ENCODE data around the gene ZBTB46. TPM values are rescaled to one million over a fixed set of nuclear protein-coding genes. Genes with fewer than 3 reads are reported as not detected.
A peak's percentile ranks its signal among the peaks of the same experiment; 100 is the strongest.

Gene ZBTB46
- total RNA-seq, 1 experiment from 2014 or later = 18.9 TPM

DNA sequence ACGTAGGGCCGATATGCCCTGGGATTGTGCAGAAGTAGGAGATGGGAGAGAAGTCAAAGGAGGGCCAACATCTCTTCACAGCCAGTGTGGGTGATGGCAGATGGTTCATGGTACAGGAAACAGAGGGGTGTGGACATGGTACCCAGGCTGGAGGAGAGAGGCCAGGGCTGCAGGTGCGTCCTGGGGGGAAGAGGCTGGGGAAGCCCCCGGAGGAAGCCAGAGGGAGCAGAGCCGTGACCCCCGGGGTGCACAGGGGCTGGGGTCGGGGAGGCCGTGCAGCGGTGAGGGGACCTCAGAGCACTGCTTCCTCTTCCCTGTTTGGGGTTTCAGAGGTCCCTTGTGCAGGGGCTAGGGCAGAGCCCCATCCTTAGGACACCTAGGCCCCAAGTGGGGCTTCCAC is 11.2 kb upstream of the ZBTB46 start (continued):
- TF ChIP-seq, protein P1, sequence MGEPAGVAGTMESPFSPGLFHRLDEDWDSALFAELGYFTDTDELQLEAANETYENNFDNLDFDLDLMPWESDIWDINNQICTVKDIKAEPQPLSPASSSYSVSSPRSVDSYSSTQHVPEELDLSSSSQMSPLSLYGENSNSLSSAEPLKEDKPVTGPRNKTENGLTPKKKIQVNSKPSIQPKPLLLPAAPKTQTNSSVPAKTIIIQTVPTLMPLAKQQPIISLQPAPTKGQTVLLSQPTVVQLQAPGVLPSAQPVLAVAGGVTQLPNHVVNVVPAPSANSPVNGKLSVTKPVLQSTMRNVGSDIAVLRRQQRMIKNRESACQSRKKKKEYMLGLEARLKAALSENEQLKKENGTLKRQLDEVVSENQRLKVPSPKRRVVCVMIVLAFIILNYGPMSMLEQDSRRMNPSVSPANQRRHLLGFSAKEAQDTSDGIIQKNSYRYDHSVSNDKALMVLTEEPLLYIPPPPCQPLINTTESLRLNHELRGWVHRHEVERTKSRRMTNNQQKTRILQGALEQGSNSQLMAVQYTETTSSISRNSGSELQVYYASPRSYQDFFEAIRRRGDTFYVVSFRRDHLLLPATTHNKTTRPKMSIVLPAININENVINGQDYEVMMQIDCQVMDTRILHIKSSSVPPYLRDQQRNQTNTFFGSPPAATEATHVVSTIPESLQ (CRISPR knock-in tag; IDR thresholded peaks at IDR 0.05) = no peak

DNA sequence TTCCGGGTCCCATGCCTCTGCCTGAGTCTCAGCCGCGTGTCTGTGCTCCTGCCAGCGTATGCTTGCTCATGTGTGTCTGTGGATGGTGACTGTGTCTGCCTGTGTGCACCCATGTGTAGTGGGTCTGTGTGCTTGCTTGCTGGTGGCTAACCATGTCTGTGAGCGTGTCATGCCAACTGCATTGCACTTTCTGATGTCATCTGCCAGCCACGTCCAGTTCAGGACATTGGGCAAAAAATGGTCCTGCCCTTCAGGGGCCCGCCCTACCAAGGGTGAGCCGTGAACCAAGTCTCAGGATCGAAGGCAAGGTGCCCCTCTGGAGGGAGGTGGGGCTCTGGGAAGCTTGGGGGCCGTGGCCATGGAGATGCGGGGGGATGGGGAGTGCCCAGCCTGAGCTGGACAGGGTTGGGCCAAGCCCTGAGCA is 9.4 kb upstream of the ZBTB46 start:
- CTCF ChIA-PET = interaction anchor here (0.7 kb wide), 1 partner anchor 31 kb away, joined by 4 read pairs; no protein-coding TSS in a partner anchor
- H3K9me3 Mint-ChIP-seq = no peaks in the 10 kb centered on the region
- no peak for DNase-seq (ENCODE audit: low spot score)
- no peak overlapping the region for H3K4me3 Mint-ChIP-seq
- POLR2A ChIA-PET = interaction anchor here (1.0 kb wide), 1 partner anchor 114 kb away, joined by 3 read pairs; no protein-coding TSS in a partner anchor
- H3K27ac Mint-ChIP-seq = peak overlapping the region; percentile 50; the same call in 1 of the 2 replicates
- no peak for ATAC-seq
- no peaks in the 10 kb centered on the region; the same call in 1 of the 2 replicates for H3K27me3 Mint-ChIP-seq (ENCODE audit: low read depth)
- TF ChIP-seq, protein P2, sequence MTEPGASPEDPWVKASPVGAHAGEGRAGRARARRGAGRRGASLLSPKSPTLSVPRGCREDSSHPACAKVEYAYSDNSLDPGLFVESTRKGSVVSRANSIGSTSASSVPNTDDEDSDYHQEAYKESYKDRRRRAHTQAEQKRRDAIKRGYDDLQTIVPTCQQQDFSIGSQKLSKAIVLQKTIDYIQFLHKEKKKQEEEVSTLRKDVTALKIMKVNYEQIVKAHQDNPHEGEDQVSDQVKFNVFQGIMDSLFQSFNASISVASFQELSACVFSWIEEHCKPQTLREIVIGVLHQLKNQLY (CRISPR knock-in tag; IDR thresholded peaks at IDR 0.05) = no peak
- TF ChIP-seq, protein P3, sequence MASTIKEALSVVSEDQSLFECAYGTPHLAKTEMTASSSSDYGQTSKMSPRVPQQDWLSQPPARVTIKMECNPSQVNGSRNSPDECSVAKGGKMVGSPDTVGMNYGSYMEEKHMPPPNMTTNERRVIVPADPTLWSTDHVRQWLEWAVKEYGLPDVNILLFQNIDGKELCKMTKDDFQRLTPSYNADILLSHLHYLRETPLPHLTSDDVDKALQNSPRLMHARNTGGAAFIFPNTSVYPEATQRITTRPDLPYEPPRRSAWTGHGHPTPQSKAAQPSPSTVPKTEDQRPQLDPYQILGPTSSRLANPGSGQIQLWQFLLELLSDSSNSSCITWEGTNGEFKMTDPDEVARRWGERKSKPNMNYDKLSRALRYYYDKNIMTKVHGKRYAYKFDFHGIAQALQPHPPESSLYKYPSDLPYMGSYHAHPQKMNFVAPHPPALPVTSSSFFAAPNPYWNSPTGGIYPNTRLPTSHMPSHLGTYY (CRISPR knock-in tag; IDR thresholded peaks at IDR 0.05) = no peak
- TF ChIP-seq, protein P4, sequence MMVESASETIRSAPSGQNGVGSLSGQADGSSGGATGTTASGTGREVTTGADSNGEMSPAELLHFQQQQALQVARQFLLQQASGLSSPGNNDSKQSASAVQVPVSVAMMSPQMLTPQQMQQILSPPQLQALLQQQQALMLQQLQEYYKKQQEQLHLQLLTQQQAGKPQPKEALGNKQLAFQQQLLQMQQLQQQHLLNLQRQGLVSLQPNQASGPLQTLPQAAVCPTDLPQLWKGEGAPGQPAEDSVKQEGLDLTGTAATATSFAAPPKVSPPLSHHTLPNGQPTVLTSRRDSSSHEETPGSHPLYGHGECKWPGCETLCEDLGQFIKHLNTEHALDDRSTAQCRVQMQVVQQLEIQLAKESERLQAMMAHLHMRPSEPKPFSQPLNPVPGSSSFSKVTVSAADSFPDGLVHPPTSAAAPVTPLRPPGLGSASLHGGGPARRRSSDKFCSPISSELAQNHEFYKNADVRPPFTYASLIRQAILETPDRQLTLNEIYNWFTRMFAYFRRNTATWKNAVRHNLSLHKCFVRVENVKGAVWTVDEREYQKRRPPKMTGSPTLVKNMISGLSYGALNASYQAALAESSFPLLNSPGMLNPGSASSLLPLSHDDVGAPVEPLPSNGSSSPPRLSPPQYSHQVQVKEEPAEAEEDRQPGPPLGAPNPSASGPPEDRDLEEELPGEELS (CRISPR knock-in tag; IDR thresholded peaks at IDR 0.05) = no peak
- TF ChIP-seq, protein P5, sequence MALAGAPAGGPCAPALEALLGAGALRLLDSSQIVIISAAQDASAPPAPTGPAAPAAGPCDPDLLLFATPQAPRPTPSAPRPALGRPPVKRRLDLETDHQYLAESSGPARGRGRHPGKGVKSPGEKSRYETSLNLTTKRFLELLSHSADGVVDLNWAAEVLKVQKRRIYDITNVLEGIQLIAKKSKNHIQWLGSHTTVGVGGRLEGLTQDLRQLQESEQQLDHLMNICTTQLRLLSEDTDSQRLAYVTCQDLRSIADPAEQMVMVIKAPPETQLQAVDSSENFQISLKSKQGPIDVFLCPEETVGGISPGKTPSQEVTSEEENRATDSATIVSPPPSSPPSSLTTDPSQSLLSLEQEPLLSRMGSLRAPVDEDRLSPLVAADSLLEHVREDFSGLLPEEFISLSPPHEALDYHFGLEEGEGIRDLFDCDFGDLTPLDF (CRISPR knock-in tag; IDR thresholded peaks at IDR 0.05) = no peak
- TF ChIP-seq, protein P6, sequence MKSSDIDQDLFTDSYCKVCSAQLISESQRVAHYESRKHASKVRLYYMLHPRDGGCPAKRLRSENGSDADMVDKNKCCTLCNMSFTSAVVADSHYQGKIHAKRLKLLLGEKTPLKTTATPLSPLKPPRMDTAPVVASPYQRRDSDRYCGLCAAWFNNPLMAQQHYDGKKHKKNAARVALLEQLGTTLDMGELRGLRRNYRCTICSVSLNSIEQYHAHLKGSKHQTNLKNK (CRISPR knock-in tag; IDR thresholded peaks at IDR 0.05) = no peak
- TF ChIP-seq, protein P7, sequence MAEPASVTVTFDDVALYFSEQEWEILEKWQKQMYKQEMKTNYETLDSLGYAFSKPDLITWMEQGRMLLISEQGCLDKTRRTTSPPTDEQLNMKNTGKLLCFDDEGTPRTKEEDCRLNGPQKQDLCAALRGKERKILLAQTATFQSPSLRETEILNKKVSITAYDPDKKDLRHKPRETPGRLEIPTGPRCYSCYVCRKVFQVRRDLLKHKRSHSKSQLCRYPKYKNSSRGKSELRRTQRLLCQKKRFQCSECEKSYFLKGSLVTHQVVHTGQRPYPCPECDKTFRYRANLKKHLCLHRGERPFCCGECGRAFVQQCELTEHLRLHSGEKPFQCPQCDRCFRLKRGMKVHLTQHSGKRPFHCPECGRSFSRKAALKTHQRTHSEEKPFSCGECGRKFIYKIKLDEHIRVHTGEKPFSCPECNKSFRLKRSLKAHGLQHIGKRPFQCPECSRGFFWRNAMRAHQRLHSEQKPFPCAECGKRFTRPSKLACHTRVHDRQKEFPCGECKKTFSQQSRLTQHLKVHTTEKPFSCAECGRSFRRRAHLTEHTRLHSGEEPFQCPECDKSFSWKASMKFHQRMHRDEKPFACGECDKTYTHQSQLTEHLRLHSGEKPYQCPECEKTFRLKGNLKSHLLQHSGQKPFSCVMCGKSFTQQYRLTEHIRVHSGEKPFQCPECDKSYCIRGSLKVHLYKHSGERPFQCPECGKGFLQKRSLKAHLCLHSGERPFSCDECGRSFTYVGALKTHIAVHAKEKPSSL (CRISPR knock-in tag; conservative IDR thresholded peaks at IDR 0.05) = no peak
- no peak for TF ChIP-seq FOXJ3 (CRISPR knock-in tag; IDR thresholded peaks at IDR 0.05; ENCODE audit: borderline replicate concordance)
- TF ChIP-seq GTF2I (CRISPR knock-in tag; conservative IDR thresholded peaks at IDR 0.05) = no peak
- no peak for TF ChIP-seq ZNF121 (CRISPR knock-in tag; IDR thresholded peaks at IDR 0.05)
- no peak for TF ChIP-seq NFATC4 (CRISPR knock-in tag; IDR thresholded peaks at IDR 0.05)
- TF ChIP-seq, protein P8, sequence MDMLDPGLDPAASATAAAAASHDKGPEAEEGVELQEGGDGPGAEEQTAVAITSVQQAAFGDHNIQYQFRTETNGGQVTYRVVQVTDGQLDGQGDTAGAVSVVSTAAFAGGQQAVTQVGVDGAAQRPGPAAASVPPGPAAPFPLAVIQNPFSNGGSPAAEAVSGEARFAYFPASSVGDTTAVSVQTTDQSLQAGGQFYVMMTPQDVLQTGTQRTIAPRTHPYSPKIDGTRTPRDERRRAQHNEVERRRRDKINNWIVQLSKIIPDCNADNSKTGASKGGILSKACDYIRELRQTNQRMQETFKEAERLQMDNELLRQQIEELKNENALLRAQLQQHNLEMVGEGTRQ (CRISPR knock-in tag; IDR thresholded peaks at IDR 0.05) = no peak
- no peak for TF ChIP-seq NFE2L1 (CRISPR knock-in tag; IDR thresholded peaks at IDR 0.05)
- TF ChIP-seq ZNF263 (CRISPR knock-in tag; IDR thresholded peaks at IDR 0.05; ENCODE audit: low read depth) = no peak
- TF ChIP-seq, protein P9, sequence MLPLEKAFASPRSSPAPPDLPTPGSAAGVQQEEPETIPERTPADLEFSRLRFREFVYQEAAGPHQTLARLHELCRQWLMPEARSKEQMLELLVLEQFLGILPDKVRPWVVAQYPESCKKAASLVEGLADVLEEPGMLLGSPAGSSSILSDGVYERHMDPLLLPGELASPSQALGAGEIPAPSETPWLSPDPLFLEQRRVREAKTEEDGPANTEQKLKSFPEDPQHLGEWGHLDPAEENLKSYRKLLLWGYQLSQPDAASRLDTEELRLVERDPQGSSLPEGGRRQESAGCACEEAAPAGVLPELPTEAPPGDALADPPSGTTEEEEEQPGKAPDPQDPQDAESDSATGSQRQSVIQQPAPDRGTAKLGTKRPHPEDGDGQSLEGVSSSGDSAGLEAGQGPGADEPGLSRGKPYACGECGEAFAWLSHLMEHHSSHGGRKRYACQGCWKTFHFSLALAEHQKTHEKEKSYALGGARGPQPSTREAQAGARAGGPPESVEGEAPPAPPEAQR (CRISPR knock-in tag; IDR thresholded peaks at IDR 0.05) = no peak
- TF ChIP-seq CREM (CRISPR knock-in tag; IDR thresholded peaks at IDR 0.05) = no peak
- H3K36me3 Mint-ChIP-seq = no peaks in the 10 kb centered on the region
- peaks cover 20% of the 10 kb centered on the region for H3K4me1 Mint-ChIP-seq
